K562 (cell line): ENCODE measurements around the gene KMT2C. TPM values are rescaled to one million over a fixed set of nuclear protein-coding genes. Genes with fewer than 3 reads are reported as not detected.

Experiments used
- ATAC-seq: fragments of 200-7000 bp; cut with Tn5 transposase; 3 replicates; pipeline ENCODE4 v1.9.1; 2020; ENCODE audit warnings: moderate library complexity
- BruUV-seq: library from RNA; stranded (reverse); fragments of 400-500 nt; replicated peaks from 2 replicates; lab custom pipeline; 2021; lab: Mats Ljungman, UMichigan
- CTCF ChIA-PET: fragments of 300-600 bp; formaldehyde crosslinking; extraction: SDS; loops from one replicate; lab custom pipeline; 2021; ENCODE audit warnings: low intra/inter-chr PET ratio; lab: Yijun Ruan, JAX
- POLR2A ChIA-PET: fragments of 300-600, 350-650 bp; sonication (Branson Sonifier 250); formaldehyde crosslinking; extraction: SDS; loops from one replicate; lab custom pipeline; 2021; ENCODE audit warnings: antibody characterized with exemption, inconsistent platforms; lab: Yijun Ruan, JAX
- DNase-seq, 4 experiments: peaks; one replicate each; pipeline versions ENCODE4 v3.0.0 to v3.0.0-alpha.2; 2011 to 2018; ENCODE audit warnings: low spot score in 3 of 4, mixed read lengths in 3 of 4; ENCODE audit errors: extremely low read depth in 1 of 4
- FAIRE-seq: peaks from 2 replicates; lab custom pipeline; 2011; peaks lifted over from hg19 to GRCh38; lab: Jason Lieb, UNC
- H2AFZ ChIP-seq: 2 replicates; pipeline ENCODE4 v1.6.0; 2011; ENCODE audit warnings: low read depth, low read length, control low read depth, inconsistent platforms
- H3K27ac ChIP-seq: fragments of 200-600 bp; 3 replicates; pipeline ENCODE4 v1.8.0; 2011; ENCODE audit warnings: low read depth, mild to moderate bottlenecking, control low read depth, inconsistent platforms, low read length, moderate library complexity, mixed read lengths; ENCODE audit errors: extremely low read depth
- H3K27me3 ChIP-seq, 2 experiments: fragments of 300-600 bp in 1 of 2; 2 replicates in 1 of 2; 3 replicates in 1 of 2; pipeline versions ENCODE4 v1.6.0 to v1.8.0; 2011; ENCODE audit warnings: inconsistent platforms in 2 of 2, low read length in 2 of 2, mild to moderate bottlenecking in 1 of 2, mixed read lengths in 1 of 2, moderate library complexity in 1 of 2; ENCODE audit not compliant: control insufficient read depth in 2 of 2, insufficient read depth in 2 of 2
- H3K36me3 ChIP-seq: fragments of 300-600 bp; 3 replicates; pipeline ENCODE4 v1.8.0; 2011; ENCODE audit warnings: mild to moderate bottlenecking, low read length, inconsistent platforms; ENCODE audit not compliant: control insufficient read depth, insufficient read depth
- H3K4me1 ChIP-seq, 2 experiments: fragments of 200-600 bp in 1 of 2; replicated peaks in 1 of 2; 2 replicates in 1 of 2; 3 replicates in 1 of 2; pipeline versions ENCODE4 v1.5.1 to v1.8.0; 2011; ENCODE audit warnings: inconsistent platforms in 2 of 2, low read length in 2 of 2, mild to moderate bottlenecking in 1 of 2, mixed read lengths in 1 of 2, moderate library complexity in 1 of 2; ENCODE audit not compliant: control insufficient read depth in 2 of 2, insufficient read depth in 2 of 2
- H3K4me2 ChIP-seq: 2 replicates; pipeline ENCODE4 v1.6.1; 2011; ENCODE audit warnings: low read length, control low read depth, inconsistent platforms, mixed read lengths; ENCODE audit not compliant: insufficient read depth
- H3K4me3 ChIP-seq: fragments of 200-600 bp; sonication (generic), shearing (Covaris generic); 2 replicates; pipeline ENCODE4 v1.5.1; 2016; ENCODE audit warnings: control low read depth, inconsistent platforms
- H3K79me2 ChIP-seq: fragments of 200-600 bp; 3 replicates; pipeline ENCODE4 v1.8.0; 2011; ENCODE audit warnings: low read length, inconsistent platforms; ENCODE audit not compliant: control insufficient read depth, insufficient read depth
- H3K9ac ChIP-seq, 2 experiments: 2 replicates each; pipeline versions ENCODE4 v1.6.0 to v1.6.1; 2011; ENCODE audit warnings: low read depth in 2 of 2, low read length in 2 of 2, control low read depth in 1 of 2, inconsistent platforms in 1 of 2, mild to moderate bottlenecking in 1 of 2, mixed read lengths in 1 of 2; ENCODE audit not compliant: insufficient read depth in 1 of 2
- H3K9me1 ChIP-seq: one replicate; pipeline ENCODE4 v1.6.0; 2011; ENCODE audit warnings: inconsistent platforms, mild to moderate bottlenecking, low read length, moderate library complexity; ENCODE audit not compliant: control insufficient read depth, insufficient read depth
- H3K9me3 ChIP-seq: replicated peaks from 2 replicates; pipeline ENCODE4 v1.5.1; 2011; ENCODE audit warnings: low read depth, low read length, inconsistent platforms; ENCODE audit not compliant: control insufficient read depth, insufficient read depth
- H4K20me1 ChIP-seq: replicated peaks from 2 replicates; pipeline ENCODE4 v1.6.1; 2011; ENCODE audit warnings: low read length, inconsistent platforms, mixed read lengths; ENCODE audit not compliant: control insufficient read depth, insufficient read depth
- CBX1 ChIP-seq: sonication (generic); IDR thresholded peaks from 2 replicates; pipeline ENCODE4 v1.6.1; 2016; ENCODE audit warnings: antibody characterized with exemption, low read depth, mild to moderate bottlenecking
- CREM ChIP-seq: IDR thresholded peaks from 2 replicates; pipeline ENCODE4 v1.6.1; 2014; ENCODE audit warnings: antibody characterized with exemption, low read depth
- HNRNPH1 ChIP-seq: fragments of 200-400 bp; formaldehyde crosslinking; optimal IDR thresholded peaks from 2 replicates; pipeline ENCODE3; 2017; ENCODE audit warnings: low read depth, mild to moderate bottlenecking, low read length, moderate library complexity
- PCBP1 ChIP-seq: fragments of 200-400 bp; formaldehyde crosslinking; IDR thresholded peaks from 2 replicates; pipeline ENCODE4 v1.6.1; 2018; ENCODE audit warnings: mild to moderate bottlenecking, low read depth, low read length; ENCODE audit not compliant: poor library complexity, severe bottlenecking
- POLR2G ChIP-seq: fragments of 200-400 bp; formaldehyde crosslinking; IDR thresholded peaks from 2 replicates; pipeline ENCODE4 v1.6.1; 2017; ENCODE audit warnings: low read depth, mild to moderate bottlenecking, antibody characterized with exemption, low read length, moderate library complexity
- RBM22 ChIP-seq: fragments of 200-400 bp; formaldehyde crosslinking; IDR thresholded peaks from 2 replicates; pipeline ENCODE4 v1.6.1; 2018; ENCODE audit warnings: low read length, low read depth; ENCODE audit not compliant: poor library complexity, severe bottlenecking
- SOX6 ChIP-seq: fragments of 450-650 bp; IDR thresholded peaks from 2 replicates; pipeline ENCODE4 v1.6.1; 2014; ENCODE audit warnings: mild to moderate bottlenecking
- TGIF2 ChIP-seq: sonication (generic); formaldehyde crosslinking; IDR thresholded peaks from 2 replicates; pipeline ENCODE4 v1.8.1; 2022; ENCODE audit warnings: mild to moderate bottlenecking, missing genetic modification reagents, moderate library complexity
- ZBTB1 ChIP-seq: sonication (generic); formaldehyde crosslinking; IDR thresholded peaks from 2 replicates; pipeline ENCODE4 v1.8.1; 2023; ENCODE audit warnings: missing genetic modification reagents, low read depth, mild to moderate bottlenecking, borderline replicate concordance
- ZBTB33 ChIP-seq: sonication (generic); formaldehyde crosslinking; IDR thresholded peaks from 2 replicates; pipeline ENCODE4 v1.8.1; 2023; ENCODE audit warnings: mild to moderate bottlenecking, missing genetic modification reagents
- WGBS: fragments of 100-300 bp; shearing (Covaris generic); methylation state at CpG from one replicate; pipeline ENCODE4 v1.1.6; 2016; ENCODE audit warnings: low coverage, mixed read lengths; ENCODE audit not compliant: insufficient coverage; ENCODE audit errors: missing lambda C conversion rate; 5-methylcytosine and 5-hydroxymethylcytosine counted together
- in situ Hi-C: fragments of 300-500 bp; cut with MboI; formaldehyde crosslinking; loops from 4 replicates; pipeline ENCODE4 v1.15.0; 2018; ENCODE audit warnings: inconsistent platforms, mixed read lengths
- intact Hi-C: fragments of 100-400 bp; cut with micrococcal nuclease; formaldehyde crosslinking; loops from 2 replicates; pipeline ENCODE4 v1.14.2; 2022
- polyA plus RNA-seq, 8 experiments: library from polyadenylated mRNA; depleted of rRNA in 4 of 8; stranded (reverse) in 5 of 8; unstranded in 3 of 8; fragments of >200 nt; fragmentation: Nextera tagmentation in 2 of 8; fragmentation: Illumina TruSeq in 1 of 8; extraction: Ambion mirVana in 2 of 8; extraction: Trizol in 1 of 8; gene quantifications; 2 replicates each; pipeline versions ENCODE4 v1.2.1 to v1.2.3, GENCODE V29; 2011 to 2014; ENCODE audit warnings: inconsistent platforms in 1 of 8, missing spikeins in 1 of 8
- total RNA-seq, 7 experiments: library from RNA; depleted of rRNA in 6 of 7; stranded (reverse); fragments of >200 nt in 6 of 7; fragmentation: Illumina TruSeq in 2 of 7; extraction: Trizol in 2 of 7; gene quantifications; 2 replicates each; pipeline versions ENCODE4 v1.2.1 to v1.2.3, GENCODE V29; 2011 to 2021; ENCODE audit warnings: low replicate concordance in 1 of 7

KMT2C gene
- total and polyA plus RNA-seq, 9 of the 15 experiments (the other 6 are each of a cell fraction or from before 2014, with no cell fraction given) = 4.9 to 67.8 (median 27.1) TPM

- TF ChIP-seq CBX1 (0 out of 2 replicates have a peak, but pooled peaks have one; percentile 23), ZBTB1 (no peak), POLR2G (peak; percentile 66), ZBTB33 (CRISPR knock-in tag) (peak; percentile 36; the same call in 1 of the 2 replicates), HNRNPH1 (no peak), SOX6 (no peak), CREM (no peak), RBM22 (peak; percentile 23), TGIF2 (CRISPR knock-in tag) (peak; percentile 26; the same call in 1 of the 2 replicates), PCBP1 (peak; percentile 79)
Observed at GRCh38 chr7:152128741-152129461, 306.9 kb downstream of the KMT2C start.

More at GRCh38 chr7:152128741-152129461, 306.9 kb downstream of the KMT2C start:
- in situ Hi-C loops (no loop called here), intact Hi-C loops (no loop called here)
- no TSS peak for BruUV-seq
- no peak for FAIRE-seq
- no peak for ATAC-seq
- H4K20me1 ChIP-seq = no peaks in the 10 kb centered on the region
- H3K4me3 ChIP-seq = no peak overlapping the region
- no peaks in the 10 kb centered on the region for H3K9me1 ChIP-seq
- H3K9ac ChIP-seq = no peak overlapping the region
- H3K9me3 ChIP-seq = peaks cover 5% of the 10 kb centered on the region
- no peaks in the 10 kb centered on the region for H3K27me3 ChIP-seq
- no peak overlapping the region for H2AFZ ChIP-seq
- H3K27ac ChIP-seq = no peak overlapping the region
- ChIA-PET POLR2A (no interaction called here), CTCF (no interaction called here)
- 99% methylated on average over 46 of the region's 60 CpGs for WGBS
- no peak for DNase-seq
- H3K4me1 ChIP-seq = 0 out of 5 replicates have a peak, but pooled peaks cover 0 to 3% of the 10 kb centered on the region in 2 experiments
- H3K79me2 ChIP-seq = no peaks in the 10 kb centered on the region; the same call in 2 of the 3 replicates
- H3K36me3 ChIP-seq = peaks cover 88% of the 10 kb centered on the region
- H3K4me2 ChIP-seq = no peak overlapping the region
